Astrocyte of the cerebellum (primary cell): ENCODE results near the gene EPHB2.

Source experiments
- DNase-seq: peaks from one replicate; pipeline ENCODE4 v3.0.0-alpha.2; 2011; ENCODE audit warnings: low read depth
- H3K4me3 ChIP-seq: 2 replicates; pipeline ENCODE4 v1.5.1; 2011; ENCODE audit warnings: mild to moderate bottlenecking, low read depth, low read length, moderate library complexity
- in situ Hi-C: cut with HindIII; loops from 2 replicates; pipeline ENCODE4 v1.10.0; 2017; ENCODE audit warnings: low sequenced_read_pairs
- TF ChIP-seq, protein P1 (sequence below): IDR thresholded peaks from 2 replicates; pipeline ENCODE4 v1.5.1; 2012; ENCODE audit warnings: low read length, low read depth, moderate library complexity, mild to moderate bottlenecking; ENCODE audit errors: missing control alignments

EPHB2 gene

GRCh38 chr1:22809783-22810182 is 99.1 kb downstream of the EPHB2 start:
- in situ Hi-C loops, result loop anchor here (5.0 kb wide), 2 partner anchors 43 to 52 kb away; no protein-coding TSS in a partner anchor
- no peak overlapping the region for H3K4me3 ChIP-seq
- no peak for DNase-seq
- TF ChIP-seq, protein P1, sequence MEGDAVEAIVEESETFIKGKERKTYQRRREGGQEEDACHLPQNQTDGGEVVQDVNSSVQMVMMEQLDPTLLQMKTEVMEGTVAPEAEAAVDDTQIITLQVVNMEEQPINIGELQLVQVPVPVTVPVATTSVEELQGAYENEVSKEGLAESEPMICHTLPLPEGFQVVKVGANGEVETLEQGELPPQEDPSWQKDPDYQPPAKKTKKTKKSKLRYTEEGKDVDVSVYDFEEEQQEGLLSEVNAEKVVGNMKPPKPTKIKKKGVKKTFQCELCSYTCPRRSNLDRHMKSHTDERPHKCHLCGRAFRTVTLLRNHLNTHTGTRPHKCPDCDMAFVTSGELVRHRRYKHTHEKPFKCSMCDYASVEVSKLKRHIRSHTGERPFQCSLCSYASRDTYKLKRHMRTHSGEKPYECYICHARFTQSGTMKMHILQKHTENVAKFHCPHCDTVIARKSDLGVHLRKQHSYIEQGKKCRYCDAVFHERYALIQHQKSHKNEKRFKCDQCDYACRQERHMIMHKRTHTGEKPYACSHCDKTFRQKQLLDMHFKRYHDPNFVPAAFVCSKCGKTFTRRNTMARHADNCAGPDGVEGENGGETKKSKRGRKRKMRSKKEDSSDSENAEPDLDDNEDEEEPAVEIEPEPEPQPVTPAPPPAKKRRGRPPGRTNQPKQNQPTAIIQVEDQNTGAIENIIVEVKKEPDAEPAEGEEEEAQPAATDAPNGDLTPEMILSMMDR, result no peak

DNA sequence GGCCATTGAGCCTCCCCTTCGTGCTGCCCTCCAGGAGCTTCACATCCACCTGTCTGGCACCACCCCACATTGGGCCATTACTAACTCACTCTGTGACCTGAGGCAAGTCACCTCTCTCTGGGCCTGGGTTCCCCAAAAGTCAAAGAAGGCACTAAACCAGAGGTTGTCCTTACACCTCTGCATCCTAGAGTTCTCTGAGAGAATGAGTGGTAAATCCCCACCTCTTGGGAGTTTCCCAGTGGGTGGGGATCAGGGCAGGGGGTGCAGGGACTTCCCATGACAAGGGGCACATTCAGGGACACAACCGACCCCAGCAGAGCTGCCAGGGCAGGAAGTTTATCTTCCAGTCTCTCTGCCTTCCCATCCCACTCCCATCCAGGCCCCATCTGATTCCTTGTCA is 99.7 kb downstream of the EPHB2 start:
- no peak for DNase-seq
- H3K4me3 ChIP-seq, result no peak overlapping the region
- TF ChIP-seq, protein P1, result no peak
- in situ Hi-C loops, result loop anchor here (5.0 kb wide), 1 partner anchor 42 kb away; no protein-coding TSS in a partner anchor

DNA sequence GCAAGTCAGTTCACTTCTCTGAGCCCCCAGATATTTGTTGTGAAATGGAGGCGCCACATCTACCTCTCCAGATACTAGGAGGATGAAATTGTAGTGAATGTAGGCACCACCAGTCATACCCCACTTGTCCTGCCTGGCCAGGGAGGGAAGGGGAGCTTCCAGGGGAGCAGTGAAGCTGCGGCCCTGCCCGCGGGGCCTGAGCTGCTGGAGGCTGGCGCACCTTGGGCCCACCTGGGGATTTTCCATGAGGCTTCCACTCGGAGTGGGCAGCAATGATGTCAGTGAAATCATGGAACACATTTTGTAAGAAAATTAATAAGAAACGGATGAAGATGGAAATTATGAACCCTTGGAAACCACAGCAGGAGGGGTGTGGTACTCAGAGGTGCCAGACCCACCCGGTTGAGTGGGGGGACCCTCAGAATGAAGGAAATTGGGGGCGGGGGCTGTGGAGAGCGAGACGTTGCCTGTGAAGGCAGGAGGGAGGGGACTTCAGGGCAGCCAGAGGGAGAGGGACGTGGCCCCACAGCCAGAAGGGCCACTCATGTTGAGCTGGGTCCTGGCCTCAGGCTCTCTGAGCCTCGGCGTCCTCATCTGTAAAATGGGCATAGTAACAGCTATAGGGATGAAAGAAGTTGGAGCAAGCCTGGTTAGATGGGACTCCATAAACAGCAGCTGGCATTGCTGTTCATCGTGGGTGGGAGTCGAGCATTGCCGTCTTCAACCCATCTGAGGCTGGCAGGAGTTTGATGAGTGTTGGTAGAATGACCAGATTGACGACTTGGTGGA is 101.6 kb downstream of the EPHB2 start:
- TF ChIP-seq, protein P1, result no peak
- in situ Hi-C loops, result loop anchor here (5.0 kb wide), 1 partner anchor 40 kb away; no protein-coding TSS in a partner anchor
- no peak for DNase-seq
- no peak overlapping the region for H3K4me3 ChIP-seq

DNA sequence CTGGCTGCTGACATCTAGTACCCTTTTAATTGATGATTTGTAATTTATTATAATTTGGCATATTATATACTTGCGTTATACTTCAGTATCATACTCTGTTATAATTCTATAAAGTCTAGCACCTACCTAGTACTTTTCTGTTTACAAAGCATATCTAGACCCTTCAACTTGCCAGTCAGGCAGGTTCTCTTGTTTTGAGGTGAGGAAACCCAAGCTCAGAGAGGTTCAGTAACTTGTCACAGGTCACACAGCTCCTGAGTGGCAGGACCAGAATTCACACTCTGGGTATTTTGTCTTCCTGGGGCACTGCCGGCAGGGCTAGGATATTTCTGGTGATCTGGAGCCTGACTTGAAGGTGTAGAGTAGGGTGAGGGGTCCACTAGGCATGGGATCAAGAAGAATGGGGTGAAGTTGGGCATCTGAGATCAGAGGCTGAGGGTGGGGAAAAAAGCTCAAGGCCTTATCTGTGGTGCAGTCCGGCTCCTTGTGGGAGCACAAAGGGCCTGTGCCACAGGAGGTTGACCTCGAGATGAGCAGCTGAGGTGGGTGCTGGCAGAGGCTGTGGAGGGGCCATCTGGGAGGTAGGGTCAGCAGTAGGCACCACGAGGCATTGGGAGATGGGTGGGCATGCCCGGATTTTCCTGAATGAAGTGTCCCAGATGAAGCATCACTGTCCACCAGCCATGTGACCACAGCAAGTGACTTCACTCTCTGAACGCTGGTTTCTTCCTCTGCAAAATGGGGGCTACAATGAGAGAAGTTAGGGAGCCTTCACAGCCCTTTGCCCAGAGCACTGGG is 102.6 kb downstream of the EPHB2 start:
- no peak for DNase-seq
- TF ChIP-seq, protein P1, result no peak
- no peak overlapping the region for H3K4me3 ChIP-seq
- in situ Hi-C loops, result loop anchor here (5.0 kb wide), 1 partner anchor 39 kb away; no protein-coding TSS in a partner anchor

- no peak for DNase-seq
- TF ChIP-seq, protein P1, result no peak
- in situ Hi-C loops, result loop anchor here (5.0 kb wide), 1 partner anchor 38 kb away; no protein-coding TSS in a partner anchor
- no peak overlapping the region for H3K4me3 ChIP-seq
These were observed 103.8 kb downstream of the EPHB2 start for GRCh38 chr1:22814176-22815042.

DNA sequence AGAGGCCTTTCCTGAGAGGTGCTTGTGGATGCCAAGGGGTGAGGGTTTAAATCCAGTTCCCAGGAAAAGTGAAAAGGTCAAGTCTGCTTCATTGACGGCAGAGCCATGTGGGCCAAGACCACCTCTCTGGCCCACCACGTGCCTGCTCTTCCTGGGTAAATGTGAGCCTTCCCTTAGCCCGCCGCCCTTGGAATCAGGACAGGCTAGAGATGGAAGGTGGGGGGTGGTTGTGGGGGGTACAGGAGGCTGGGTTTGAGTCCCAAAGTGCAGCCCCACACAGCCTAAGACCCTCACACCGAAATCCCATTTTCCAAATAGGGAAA is 104.4 kb downstream of the EPHB2 start:
- TF ChIP-seq, protein P1, result no peak
- H3K4me3 ChIP-seq, result no peak overlapping the region
- no peak for DNase-seq
- in situ Hi-C loops, result no loop called here
